Esophagus squamous epithelium (tissue), 5 donors: ENCODE measurements around the gene GPC6. TPM values are rescaled to one million over a fixed set of nuclear protein-coding genes. Genes with fewer than 3 reads are reported as not detected.

Experiments used
- DNase-seq: peaks from one replicate; lab custom pipeline; 2025; lab: John Stamatoyannopoulos, UW
- H3K27ac ChIP-seq, 4 donors: fragments of 200-600 bp; sonication (generic); one replicate each; pipeline ENCODE4 v1.5.1; 2016 to 2019; ENCODE audit warnings: mild to moderate bottlenecking in 1 of 4
- H3K27me3 ChIP-seq, 4 donors: fragments of 200-600 bp; sonication (generic); 1 replicate in 3 of 4; 2 replicates in 1 of 4; pipeline versions ENCODE4 v1.5.1 to v1.6.0; 2017 to 2021; ENCODE audit warnings: antibody characterized with exemption in 1 of 4
- H3K36me3 ChIP-seq, 3 donors: fragments of 200-600 bp; sonication (generic); one replicate each; pipeline ENCODE4 v1.5.1; 2016 to 2019
- H3K4me1 ChIP-seq, 3 donors: fragments of 200-600 bp; sonication (generic); one replicate each; pipeline ENCODE4 v1.5.1; 2017 to 2019
- H3K4me3 ChIP-seq, 4 donors: fragments of 200-600 bp; sonication (generic); 1 replicate in 3 of 4; 2 replicates in 1 of 4; pipeline ENCODE4 v1.5.1; 2016 to 2019; ENCODE audit warnings: mild to moderate bottlenecking in 2 of 4, moderate library complexity in 1 of 4
- H3K9me3 ChIP-seq, 3 donors: fragments of 200-600 bp; sonication (generic); one replicate each; pipeline ENCODE4 v1.5.1; 2016 to 2019
- CTCF ChIP-seq, 6 experiments: fragments of 450-650 bp in 4 of 6; fragments of 200-600 bp in 2 of 6; sonication (generic) in 2 of 6; IDR thresholded peaks; one replicate each; pipeline ENCODE4 v1.5.1; 2016 to 2019; ENCODE audit warnings: antibody characterized with exemption in 6 of 6, mild to moderate bottlenecking in 4 of 6, moderate library complexity in 4 of 6
- POLR2A ChIP-seq, 4 donors: fragments of 450-650 bp; IDR thresholded peaks; one replicate each; pipeline ENCODE4 v1.6.1; 2017; ENCODE audit warnings: antibody characterized with exemption in 4 of 4, mild to moderate bottlenecking in 4 of 4, moderate library complexity in 3 of 4
- WGBS, 2 donors: methylation state at CpG; one replicate each; pipeline ENCODE4 v1.1.5; 2018; 5-methylcytosine and 5-hydroxymethylcytosine counted together
- intact Hi-C: fragments of 100-400 bp; cut with DNase I; formaldehyde crosslinking; loops from one replicate; pipeline ENCODE4 v1.15.0; 2022
- total RNA-seq, 4 donors: library from RNA; depleted of rRNA; stranded (reverse); fragments of >200 nt; gene quantifications; one replicate each; pipeline ENCODE4 v1.1.0, GENCODE V29; 2016
- donor health status: DM: yes; HTN: yes; CAD: no.

GPC6 gene
- total RNA-seq, 4 donors from 2014 or later = 0.57 to 8.6 (median 2.6) TPM

- intact Hi-C loops = no loop called here
- WGBS, 2 donors = 53 to 74% methylated on average over 1 of the region's 1 CpG
- TF ChIP-seq POLR2A (IDR thresholded peaks at IDR 0.05) (no peak), CTCF (IDR thresholded peaks at IDR 0.05) (no peak)
Measured at GRCh38 chr13:93614776-93615175, 388.2 kb downstream of the GPC6 start.

GRCh38 chr13:93620181-93620765 lies 393.7 kb downstream of the GPC6 start:
- Histone ChIP-seq H3K9me3 (no peaks in the 10 kb centered on the region), H3K36me3 (no peaks in the 10 kb centered on the region), H3K27ac (no peak overlapping the region), H3K27me3 (no peaks in the 10 kb centered on the region), H3K4me1 (no peaks in the 10 kb centered on the region), H3K4me3 (no peak overlapping the region)
- no peak for TF ChIP-seq POLR2A (IDR thresholded peaks at IDR 0.05)
- intact Hi-C loops = no loop called here
- DNase-seq = no peak
- 29 to 48% methylated on average over 2 of the region's 2 CpGs for WGBS, 2 donors

More at GRCh38 chr13:93614776-93615175, 388.2 kb downstream of the GPC6 start:
- Histone ChIP-seq H3K27me3 (no peaks in the 10 kb centered on the region), H3K9me3 (no peaks in the 10 kb centered on the region), H3K36me3 (no peaks in the 10 kb centered on the region), H3K27ac (no peak overlapping the region), H3K4me3 (no peak overlapping the region), H3K4me1 (no peaks in the 10 kb centered on the region)
- no peak for DNase-seq

DNA sequence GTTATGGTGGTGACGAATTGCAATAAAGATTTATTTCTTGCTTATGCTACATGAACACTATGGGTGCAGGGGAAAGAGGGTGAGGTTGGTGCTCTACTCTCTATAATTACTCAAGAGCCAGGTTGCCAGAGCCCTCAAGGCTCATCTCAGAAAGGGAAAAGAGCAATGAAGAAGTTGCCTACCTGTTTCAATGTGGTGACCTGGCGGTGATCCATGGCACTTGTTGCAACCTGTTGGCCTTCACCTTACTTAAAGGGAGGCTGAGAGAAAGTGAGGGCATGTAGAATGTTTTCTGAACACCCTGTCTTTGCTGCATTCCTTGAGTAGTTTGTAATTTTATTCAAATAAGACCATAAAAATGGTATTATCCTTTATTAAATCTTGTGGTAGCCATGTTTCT lies 394.4 kb downstream of the GPC6 start:
- 76 to 84% methylated on average over 2 of the region's 2 CpGs for WGBS, 2 donors
- Histone ChIP-seq H3K27me3 (no peaks in the 10 kb centered on the region), H3K36me3 (no peaks in the 10 kb centered on the region), H3K27ac (no peak overlapping the region), H3K4me3 (no peak overlapping the region), H3K4me1 (no peaks in the 10 kb centered on the region), H3K9me3 (no peaks in the 10 kb centered on the region)
- no peak for DNase-seq
- TF ChIP-seq CTCF (IDR thresholded peaks at IDR 0.05) (no peak), POLR2A (IDR thresholded peaks at IDR 0.05) (no peak)
- intact Hi-C loops = no loop called here

DNA sequence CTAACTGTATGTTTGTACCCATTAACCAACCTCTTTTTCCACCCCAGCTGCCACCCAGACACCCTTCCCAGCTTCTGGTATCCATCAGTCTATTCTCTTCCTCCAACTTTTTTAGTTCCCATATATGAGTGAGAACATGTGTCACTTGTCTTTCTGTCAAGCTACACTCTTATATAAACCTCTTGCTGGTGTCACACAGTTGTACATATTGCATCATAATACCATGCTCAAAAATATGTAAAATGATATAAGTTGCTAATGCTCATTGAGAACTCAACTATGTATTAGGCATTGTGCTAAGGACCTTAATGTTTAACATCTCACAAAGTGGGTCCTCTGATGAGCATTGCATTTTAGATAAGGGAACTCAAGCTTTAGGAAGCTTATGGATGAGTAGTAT lies 395.4 kb downstream of the GPC6 start:
- TF ChIP-seq CTCF (IDR thresholded peaks at IDR 0.05) = no peak
- no peak for TF ChIP-seq POLR2A (IDR thresholded peaks at IDR 0.05)
- no peak for DNase-seq
- no peaks in the 10 kb centered on the region for H3K9me3 ChIP-seq
- H3K4me3 ChIP-seq = no peak overlapping the region
- no peaks in the 10 kb centered on the region for H3K27me3 ChIP-seq
- no peak overlapping the region for H3K27ac ChIP-seq
- no peaks in the 10 kb centered on the region for H3K36me3 ChIP-seq
- intact Hi-C loops = no loop called here
- no peaks in the 10 kb centered on the region for H3K4me1 ChIP-seq

DNA sequence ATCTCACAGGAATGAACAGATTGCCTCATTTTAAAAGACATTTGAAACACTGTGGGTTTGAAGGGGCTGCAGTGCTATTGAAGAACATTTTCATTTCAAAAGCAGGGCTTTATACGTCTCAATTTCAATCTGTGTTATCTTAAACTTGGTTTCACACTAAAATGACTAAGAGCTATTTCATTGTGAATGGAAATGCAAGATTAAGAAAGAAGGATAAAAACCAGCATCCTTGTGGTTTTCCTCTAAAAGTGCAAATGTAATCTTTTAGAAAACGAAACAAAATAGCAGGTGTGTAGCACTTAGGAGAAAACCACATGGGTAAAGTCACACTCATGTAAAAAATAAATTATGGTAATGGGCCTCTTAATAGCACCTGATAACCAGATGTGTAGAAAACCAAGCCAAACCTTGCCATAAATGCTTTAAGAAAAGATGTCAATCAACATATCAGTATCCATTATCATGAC lies 397.7 kb downstream of the GPC6 start:
- no peak for TF ChIP-seq CTCF (IDR thresholded peaks at IDR 0.05)
- TF ChIP-seq POLR2A (IDR thresholded peaks at IDR 0.05) = no peak
- intact Hi-C loops = no loop called here
- no peaks in the 10 kb centered on the region for H3K36me3 ChIP-seq
- WGBS, 2 donors = 44 to 52% methylated on average over 2 of the region's 2 CpGs
- H3K9me3 ChIP-seq = no peaks in the 10 kb centered on the region
- H3K27ac ChIP-seq = no peak overlapping the region
- H3K4me1 ChIP-seq = no peaks in the 10 kb centered on the region
- H3K4me3 ChIP-seq = no peak overlapping the region
- H3K27me3 ChIP-seq = no peaks in the 10 kb centered on the region
- no peak for DNase-seq

DNA sequence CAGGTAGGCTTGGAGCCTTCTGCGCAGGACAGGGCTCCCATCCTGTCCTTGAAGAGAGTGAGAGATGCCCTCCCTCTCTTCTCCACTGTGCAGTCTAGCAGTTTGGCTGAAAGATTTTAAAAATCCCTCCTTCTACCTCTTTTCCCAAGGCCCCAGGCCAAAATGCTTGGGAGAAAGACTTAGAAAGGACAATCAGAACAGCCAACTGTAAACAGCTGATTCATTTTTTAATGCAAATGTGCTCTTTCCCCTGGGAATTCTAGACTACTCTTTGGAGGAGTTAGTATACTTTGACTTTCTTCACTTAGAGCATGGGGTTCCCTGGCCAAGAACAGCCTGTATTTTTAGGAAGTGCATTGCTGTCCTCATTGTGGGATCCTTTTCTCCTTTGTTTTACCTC lies 398.9 kb downstream of the GPC6 start:
- no peaks in the 10 kb centered on the region for H3K9me3 ChIP-seq
- no peak for DNase-seq
- 83% methylated on average over 1 of the region's 1 CpG; no CpG with 5 or more reads in 1 of the 2 donors for WGBS, 2 donors
- no peaks in the 10 kb centered on the region for H3K36me3 ChIP-seq
- no peaks in the 10 kb centered on the region for H3K27me3 ChIP-seq
- intact Hi-C loops = no loop called here
- H3K27ac ChIP-seq = no peak overlapping the region
- no peaks in the 10 kb centered on the region for H3K4me1 ChIP-seq
- H3K4me3 ChIP-seq = no peak overlapping the region
- TF ChIP-seq CTCF (IDR thresholded peaks at IDR 0.05) = no peak
- TF ChIP-seq POLR2A (IDR thresholded peaks at IDR 0.05) = no peak
